K562 (cell line): Measurements from ENCODE around the gene MED28. TPM values are rescaled to one million over a fixed set of nuclear protein-coding genes. Genes with fewer than 3 reads are reported as not detected.

Experiments used
- DDX20 ChIP-seq: fragments of 450-650 bp; IDR thresholded peaks from 2 replicates; pipeline ENCODE4 v1.6.1; 2016; ENCODE audit warnings: missing genetic modification characterization, low read depth, mild to moderate bottlenecking, missing compliant biosample characterization, moderate library complexity
- SAFB2 ChIP-seq: fragments of 200-400 bp; formaldehyde crosslinking; IDR thresholded peaks from 2 replicates; pipeline ENCODE4 v1.6.1; 2018; ENCODE audit warnings: borderline replicate concordance, low read length, low read depth, moderate library complexity; ENCODE audit not compliant: severe bottlenecking
- SMARCC2 ChIP-seq: fragments of 450-650 bp; IDR thresholded peaks from 2 replicates; pipeline ENCODE4 v1.6.1; 2017; ENCODE audit warnings: antibody characterized with exemption, moderate library complexity, mild to moderate bottlenecking, low read depth
- SP2 ChIP-seq: IDR thresholded peaks from 2 replicates; pipeline ENCODE4 v1.6.1; 2011; ENCODE audit warnings: mild to moderate bottlenecking, low read depth, low read length, moderate library complexity; ENCODE audit not compliant: poor library complexity, severe bottlenecking; ENCODE audit errors: extremely low read depth
- TBP ChIP-seq: optimal IDR thresholded peaks from 2 replicates; pipeline ENCODE3; 2011; ENCODE audit warnings: low read depth, low read length, improper control_type of control experiment
- TSC22D4 ChIP-seq: fragments of 450-650 bp; IDR thresholded peaks from 2 replicates; pipeline ENCODE4 v1.6.1; 2016; ENCODE audit warnings: missing genetic modification characterization, missing biosample characterization, control low read depth
- ZBTB40 ChIP-seq, 2 experiments: fragments of 450-650 bp in 1 of 2; sonication (generic) in 1 of 2; formaldehyde crosslinking in 1 of 2; IDR thresholded peaks; 2 replicates each; pipeline versions ENCODE4 v1.7.1 to v1.9.0; 2016 to 2022; ENCODE audit warnings: inconsistent platforms in 1 of 2, mild to moderate bottlenecking in 1 of 2, missing genetic modification reagents in 1 of 2
- polyA plus RNA-seq, 8 experiments: library from polyadenylated mRNA; depleted of rRNA in 4 of 8; stranded (reverse) in 5 of 8; unstranded in 3 of 8; fragments of >200 nt; fragmentation: Nextera tagmentation in 2 of 8; fragmentation: Illumina TruSeq in 1 of 8; extraction: Ambion mirVana in 2 of 8; extraction: Trizol in 1 of 8; gene quantifications; 2 replicates each; pipeline versions ENCODE4 v1.2.1 to v1.2.3, GENCODE V29; 2011 to 2014; ENCODE audit warnings: inconsistent platforms in 1 of 8, missing spikeins in 1 of 8
- total RNA-seq, 7 experiments: library from RNA; depleted of rRNA in 6 of 7; stranded (reverse); fragments of >200 nt in 6 of 7; fragmentation: Illumina TruSeq in 2 of 7; extraction: Trizol in 2 of 7; gene quantifications; 2 replicates each; pipeline versions ENCODE4 v1.2.1 to v1.2.3, GENCODE V29; 2011 to 2021; ENCODE audit warnings: low replicate concordance in 1 of 7
- TF ChIP-seq, protein P1 (sequence below): IDR thresholded peaks from 2 replicates; pipeline ENCODE4 v1.6.1; 2012; ENCODE audit warnings: low read depth, low read length, improper control_type of control experiment, borderline replicate concordance
- TF ChIP-seq, protein P2 (sequence below): fragments of 450-650 bp; IDR thresholded peaks from 2 replicates; pipeline ENCODE4 v1.6.1; 2017; ENCODE audit warnings: antibody characterized with exemption, mild to moderate bottlenecking

Gene MED28
- total and polyA plus RNA-seq, 9 of the 15 experiments (the other 6 are each of a cell fraction or from before 2014, with no cell fraction given) = 15.5 to 93.8 (median 50.5) TPM

- TF ChIP-seq ZBTB40 (IDR thresholded peaks at IDR 0.05) (peak; percentile 27; the same call in 1 of the 2 replicates), ZBTB40 (CRISPR knock-in tag; IDR thresholded peaks at IDR 0.05) (no peak), DDX20 (tag) (no peak), TSC22D4 (tag) (no peak), TBP (peak; percentile 83), SMARCC2 (no peak), SAFB2 (no peak), SP2 (no peak)
- TF ChIP-seq, protein P1, sequence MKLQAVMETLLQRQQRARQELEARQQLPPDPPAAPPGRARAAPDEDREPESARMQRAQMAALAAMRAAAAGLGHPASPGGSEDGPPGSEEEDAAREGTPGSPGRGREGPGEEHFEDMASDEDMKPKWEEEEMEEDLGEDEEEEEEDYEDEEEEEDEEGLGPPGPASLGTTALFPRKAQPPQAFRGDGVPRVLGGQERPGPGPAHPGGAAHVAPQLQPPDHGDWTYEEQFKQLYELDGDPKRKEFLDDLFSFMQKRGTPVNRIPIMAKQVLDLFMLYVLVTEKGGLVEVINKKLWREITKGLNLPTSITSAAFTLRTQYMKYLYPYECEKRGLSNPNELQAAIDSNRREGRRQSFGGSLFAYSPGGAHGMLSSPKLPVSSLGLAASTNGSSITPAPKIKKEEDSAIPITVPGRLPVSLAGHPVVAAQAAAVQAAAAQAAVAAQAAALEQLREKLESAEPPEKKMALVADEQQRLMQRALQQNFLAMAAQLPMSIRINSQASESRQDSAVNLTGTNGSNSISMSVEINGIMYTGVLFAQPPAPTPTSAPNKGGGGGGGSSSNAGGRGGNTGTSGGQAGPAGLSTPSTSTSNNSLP = no peak
- TF ChIP-seq, protein P2, sequence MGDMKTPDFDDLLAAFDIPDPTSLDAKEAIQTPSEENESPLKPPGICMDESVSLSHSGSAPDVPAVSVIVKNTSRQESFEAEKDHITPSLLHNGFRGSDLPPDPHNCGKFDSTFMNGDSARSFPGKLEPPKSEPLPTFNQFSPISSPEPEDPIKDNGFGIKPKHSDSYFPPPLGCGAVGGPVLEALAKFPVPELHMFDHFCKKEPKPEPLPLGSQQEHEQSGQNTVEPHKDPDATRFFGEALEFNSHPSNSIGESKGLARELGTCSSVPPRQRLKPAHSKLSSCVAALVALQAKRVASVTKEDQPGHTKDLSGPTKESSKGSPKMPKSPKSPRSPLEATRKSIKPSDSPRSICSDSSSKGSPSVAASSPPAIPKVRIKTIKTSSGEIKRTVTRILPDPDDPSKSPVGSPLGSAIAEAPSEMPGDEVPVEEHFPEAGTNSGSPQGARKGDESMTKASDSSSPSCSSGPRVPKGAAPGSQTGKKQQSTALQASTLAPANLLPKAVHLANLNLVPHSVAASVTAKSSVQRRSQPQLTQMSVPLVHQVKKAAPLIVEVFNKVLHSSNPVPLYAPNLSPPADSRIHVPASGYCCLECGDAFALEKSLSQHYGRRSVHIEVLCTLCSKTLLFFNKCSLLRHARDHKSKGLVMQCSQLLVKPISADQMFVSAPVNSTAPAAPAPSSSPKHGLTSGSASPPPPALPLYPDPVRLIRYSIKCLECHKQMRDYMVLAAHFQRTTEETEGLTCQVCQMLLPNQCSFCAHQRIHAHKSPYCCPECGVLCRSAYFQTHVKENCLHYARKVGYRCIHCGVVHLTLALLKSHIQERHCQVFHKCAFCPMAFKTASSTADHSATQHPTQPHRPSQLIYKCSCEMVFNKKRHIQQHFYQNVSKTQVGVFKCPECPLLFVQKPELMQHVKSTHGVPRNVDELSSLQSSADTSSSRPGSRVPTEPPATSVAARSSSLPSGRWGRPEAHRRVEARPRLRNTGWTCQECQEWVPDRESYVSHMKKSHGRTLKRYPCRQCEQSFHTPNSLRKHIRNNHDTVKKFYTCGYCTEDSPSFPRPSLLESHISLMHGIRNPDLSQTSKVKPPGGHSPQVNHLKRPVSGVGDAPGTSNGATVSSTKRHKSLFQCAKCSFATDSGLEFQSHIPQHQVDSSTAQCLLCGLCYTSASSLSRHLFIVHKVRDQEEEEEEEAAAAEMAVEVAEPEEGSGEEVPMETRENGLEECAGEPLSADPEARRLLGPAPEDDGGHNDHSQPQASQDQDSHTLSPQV = peak; percentile 33; the same call in 1 of the 2 replicates
Observed at GRCh38 chr4:17576932-17577664, 37.3 kb upstream of the MED28 start, which contains the start of gene LAP3 (continued).
